PC-3 (cell line): ENCODE results near the gene YIPF4. TPM values are rescaled to one million over a fixed set of nuclear protein-coding genes. Genes with fewer than 3 reads are reported as not detected.
A peak's percentile ranks its signal among the peaks of the same experiment; 100 is the strongest.

ENCODE experiments used
- ATAC-seq: fragments of 200-7000 bp; cut with Tn5 transposase; 2 replicates; pipeline ENCODE4 v1.9.1; 2020; ENCODE audit warnings: mild to moderate bottlenecking, moderate library complexity
- BruUV-seq: library from RNA; stranded (reverse); fragments of 400-500 nt; replicated peaks from 2 replicates; lab custom pipeline; 2021; lab: Mats Ljungman, UMichigan
- CTCF ChIA-PET: fragments of 300-600 bp; sonication (Branson Sonifier 250); formaldehyde crosslinking; loops from one replicate; lab custom pipeline; 2022; ENCODE audit warnings: antibody characterized with exemption; lab: Charles Lee
- POLR2A ChIA-PET: fragments of 300-600 bp; sonication (Branson Sonifier 250); formaldehyde crosslinking; loops from one replicate; lab custom pipeline; 2022; ENCODE audit warnings: antibody characterized with exemption; ENCODE audit not compliant: unreplicated experiment; lab: Charles Lee
- DNase-seq: peaks from one replicate; pipeline ENCODE4 v3.0.0-alpha.2; 2015
- H2AFZ ChIP-seq: fragments of 300-600 bp; sonication (generic); 2 replicates; pipeline ENCODE4 v1.6.0; 2016; ENCODE audit warnings: antibody characterized with exemption, low read length
- H3F3A ChIP-seq: fragments of 300-600 bp; sonication (generic); one replicate; pipeline ENCODE4 v1.6.0; 2017; ENCODE audit warnings: antibody characterized with exemption, low read length, control low read depth, mild to moderate bottlenecking; ENCODE audit not compliant: unreplicated experiment
- H3K27ac ChIP-seq: fragments of 300-600 bp; sonication (generic); 2 replicates; pipeline ENCODE4 v1.5.1; 2016; ENCODE audit warnings: mild to moderate bottlenecking, low read length
- H3K27me3 ChIP-seq: fragments of 300-600 bp; sonication (generic); 2 replicates; pipeline ENCODE4 v1.6.1; 2016; ENCODE audit warnings: low read length, mixed read lengths
- H3K36me3 ChIP-seq: fragments of 300-600 bp; sonication (generic); 2 replicates; pipeline ENCODE4 v1.6.1; 2016; ENCODE audit warnings: low read depth, mixed run types, low read length, mixed read lengths
- H3K4me1 ChIP-seq: fragments of 300-600 bp; sonication (generic); 2 replicates; pipeline ENCODE4 v1.5.1; 2016; ENCODE audit warnings: low read length; ENCODE audit not compliant: insufficient read depth
- H3K4me2 ChIP-seq: fragments of 300-600 bp; sonication (generic); 2 replicates; pipeline ENCODE4 v1.6.0; 2016; ENCODE audit warnings: low read length
- H3K4me3 ChIP-seq: fragments of 300-600 bp; sonication (generic); 2 replicates; pipeline ENCODE4 v1.5.1; 2016; ENCODE audit warnings: mild to moderate bottlenecking, low read length, mixed read lengths
- H3K79me2 ChIP-seq: fragments of 300-600 bp; sonication (generic); 2 replicates; pipeline ENCODE4 v1.6.1; 2017; ENCODE audit warnings: low read length, mixed read lengths
- H3K9ac ChIP-seq: fragments of 300-600 bp; sonication (generic); 2 replicates; pipeline ENCODE4 v1.6.0; 2016; ENCODE audit warnings: mild to moderate bottlenecking, low read length
- H3K9me2 ChIP-seq: fragments of 300-600 bp; sonication (generic); replicated peaks from 2 replicates; pipeline ENCODE4 v1.6.1; 2016; ENCODE audit warnings: mixed run types, low read length, mixed read lengths
- H3K9me3 ChIP-seq: fragments of 300-600 bp; sonication (generic); 2 replicates; pipeline ENCODE4 v1.6.1; 2016; ENCODE audit warnings: low read length, mixed read lengths
- H4K20me1 ChIP-seq: fragments of 300-600 bp; sonication (generic); 2 replicates; pipeline ENCODE4 v1.6.1; 2016; ENCODE audit warnings: low read length, mixed read lengths
- EZH2 ChIP-seq: fragments of 300-600 bp; sonication (generic); IDR thresholded peaks from one replicate; pipeline ENCODE4 v1.6.1; 2017; ENCODE audit warnings: antibody characterized with exemption, mild to moderate bottlenecking, low read length; ENCODE audit not compliant: unreplicated experiment
- EZH2phosphoT487 ChIP-seq: fragments of 300-600 bp; sonication (generic); IDR thresholded peaks from 2 replicates; pipeline ENCODE4 v1.6.1; 2018; ENCODE audit warnings: mild to moderate bottlenecking, antibody characterized with exemption, low read length, borderline replicate concordance
- intact Hi-C: fragments of 100-400 bp; cut with micrococcal nuclease; formaldehyde crosslinking; loops from 2 replicates; pipeline ENCODE4 v1.9.0; 2023
- total RNA-seq: library from RNA; depleted of rRNA; stranded (reverse); fragments of >200 nt; gene quantifications from 2 replicates; pipeline ENCODE4 v1.2.3, GENCODE V29; 2014
- TF ChIP-seq, protein P1 (sequence below): fragments of 300-600 bp; sonication (generic); conservative IDR thresholded peaks from 2 replicates; pipeline ENCODE4 v1.5.1; 2017; ENCODE audit warnings: antibody characterized with exemption, low read depth, mild to moderate bottlenecking, low read length

The YIPF4 gene
- total RNA-seq, 1 experiment from 2014 or later, result 13.1 TPM

GRCh38 chr2:32355976-32356680 is 78.4 kb downstream of the YIPF4 start:
- no peaks in the 10 kb centered on the region for H3F3A ChIP-seq
- peaks cover 23% of the 10 kb centered on the region for H4K20me1 ChIP-seq
- DNase-seq (peak; percentile 43), ATAC-seq (no peak)
- H3K79me2 ChIP-seq, result peaks cover 40% of the 10 kb centered on the region
- H3K9ac ChIP-seq, result peak overlapping the region; percentile 90
- BruUV-seq, result TSS peak; percentile 88
- H3K4me3 ChIP-seq, result peak overlapping the region; percentile 96
- H3K4me2 ChIP-seq, result peak overlapping the region; percentile 86
- no peaks in the 10 kb centered on the region for H3K9me2 ChIP-seq
- H3K4me1 ChIP-seq, result peaks cover 21% of the 10 kb centered on the region
- no peaks in the 10 kb centered on the region for H3K9me3 ChIP-seq
- H3K27ac ChIP-seq, result peak overlapping the region; percentile 45
- ChIA-PET CTCF (interaction anchor here (0.6 kb wide), 1 partner anchor 77 kb away, joined by 5 read pairs; no protein-coding TSS in a partner anchor), POLR2A (interaction anchor here (0.9 kb wide), 1 partner anchor 66 kb away, joined by 4 read pairs; no protein-coding TSS in a partner anchor)
- intact Hi-C loops, result loop anchor here (1.0 to 5.0 kb wide), 3 partner anchors 17 to 189 kb away; partner anchors contain the start of gene SLC30A6
- TF ChIP-seq EZH2 (no peak), EZH2phosphoT487 (no peak)
- TF ChIP-seq, protein P1, sequence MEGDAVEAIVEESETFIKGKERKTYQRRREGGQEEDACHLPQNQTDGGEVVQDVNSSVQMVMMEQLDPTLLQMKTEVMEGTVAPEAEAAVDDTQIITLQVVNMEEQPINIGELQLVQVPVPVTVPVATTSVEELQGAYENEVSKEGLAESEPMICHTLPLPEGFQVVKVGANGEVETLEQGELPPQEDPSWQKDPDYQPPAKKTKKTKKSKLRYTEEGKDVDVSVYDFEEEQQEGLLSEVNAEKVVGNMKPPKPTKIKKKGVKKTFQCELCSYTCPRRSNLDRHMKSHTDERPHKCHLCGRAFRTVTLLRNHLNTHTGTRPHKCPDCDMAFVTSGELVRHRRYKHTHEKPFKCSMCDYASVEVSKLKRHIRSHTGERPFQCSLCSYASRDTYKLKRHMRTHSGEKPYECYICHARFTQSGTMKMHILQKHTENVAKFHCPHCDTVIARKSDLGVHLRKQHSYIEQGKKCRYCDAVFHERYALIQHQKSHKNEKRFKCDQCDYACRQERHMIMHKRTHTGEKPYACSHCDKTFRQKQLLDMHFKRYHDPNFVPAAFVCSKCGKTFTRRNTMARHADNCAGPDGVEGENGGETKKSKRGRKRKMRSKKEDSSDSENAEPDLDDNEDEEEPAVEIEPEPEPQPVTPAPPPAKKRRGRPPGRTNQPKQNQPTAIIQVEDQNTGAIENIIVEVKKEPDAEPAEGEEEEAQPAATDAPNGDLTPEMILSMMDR, result no peak
- H3K27me3 ChIP-seq, result no peaks in the 10 kb centered on the region
- H3K36me3 ChIP-seq, result no peaks in the 10 kb centered on the region
- peak overlapping the region; percentile 91 for H2AFZ ChIP-seq

DNA sequence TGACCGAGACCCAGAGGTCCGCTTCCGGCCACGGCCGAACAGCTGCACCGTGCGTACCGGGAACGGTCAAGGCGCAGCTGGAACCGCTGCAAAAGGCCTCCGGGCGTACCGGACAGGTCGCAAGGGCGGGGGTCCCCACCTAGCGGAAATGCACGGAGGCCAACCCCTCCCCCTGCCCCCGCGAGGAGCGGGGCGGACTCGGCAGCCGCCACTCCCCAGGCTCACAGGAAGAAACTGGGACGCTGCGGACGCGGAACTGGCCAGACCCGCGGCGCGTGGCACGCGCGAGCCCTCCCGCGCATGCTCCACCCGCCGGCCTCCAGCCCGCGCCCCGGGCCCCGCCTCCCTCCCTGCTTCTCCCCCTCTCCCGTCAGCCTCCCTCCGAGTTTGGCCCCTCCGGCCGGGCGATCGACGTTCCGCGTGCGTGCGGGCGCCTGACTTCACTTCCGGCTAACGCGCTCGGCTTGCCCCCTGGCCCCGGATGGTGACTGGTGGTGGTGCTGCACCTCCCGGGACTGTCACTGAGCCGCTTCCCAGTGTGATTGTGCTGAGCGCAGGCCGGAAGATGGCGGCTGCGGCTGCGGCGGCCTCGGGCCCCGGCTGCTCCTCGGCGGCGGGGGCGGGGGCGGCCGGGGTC is 79.1 kb downstream of the YIPF4 start, which contains the start of gene BIRC6:
Gene BIRC6, plus strand, starts transcription at position 343 of the 637 bp plus-strand sequence. Its CDS starts 139 bp downstream, at position 482.
- Histone ChIP-seq H3K27me3 (no peaks in the 10 kb centered on the region), H3K9me2 (no peaks in the 10 kb centered on the region), H2AFZ (peak within 1 kb of the TSS; percentile 91), H3K79me2 (peaks cover 47% of the 10 kb centered on the region), H3K36me3 (no peaks in the 10 kb centered on the region), H3K4me1 (peaks cover 21% of the 10 kb centered on the region), H3K27ac (peak within 1 kb of the TSS; percentile 57), H4K20me1 (peaks cover 29% of the 10 kb centered on the region), H3K9ac (peak within 1 kb of the TSS; percentile 90), H3F3A (no peaks in the 10 kb centered on the region), H3K4me3 (peak within 1 kb of the TSS; percentile 96), H3K4me2 (peak within 1 kb of the TSS; percentile 86), H3K9me3 (no peaks in the 10 kb centered on the region)
- ChIA-PET CTCF (interaction anchor here (0.6 kb wide), 1 partner anchor 78 kb away, joined by 5 read pairs; no protein-coding TSS in a partner anchor), POLR2A (interaction anchor here (0.9 kb wide), 1 partner anchor 66 kb away, joined by 4 read pairs; no protein-coding TSS in a partner anchor)
- intact Hi-C loops, result loop anchor here (5.0 kb wide), 2 partner anchors 69 to 189 kb away; partner anchors contain the start of gene SLC30A6
- TF ChIP-seq EZH2phosphoT487 (peak; percentile 96), EZH2 (no peak)
- peak; percentile 86 for ATAC-seq
- BruUV-seq, result no TSS peak
- DNase-seq, result peak; percentile 97

DNA sequence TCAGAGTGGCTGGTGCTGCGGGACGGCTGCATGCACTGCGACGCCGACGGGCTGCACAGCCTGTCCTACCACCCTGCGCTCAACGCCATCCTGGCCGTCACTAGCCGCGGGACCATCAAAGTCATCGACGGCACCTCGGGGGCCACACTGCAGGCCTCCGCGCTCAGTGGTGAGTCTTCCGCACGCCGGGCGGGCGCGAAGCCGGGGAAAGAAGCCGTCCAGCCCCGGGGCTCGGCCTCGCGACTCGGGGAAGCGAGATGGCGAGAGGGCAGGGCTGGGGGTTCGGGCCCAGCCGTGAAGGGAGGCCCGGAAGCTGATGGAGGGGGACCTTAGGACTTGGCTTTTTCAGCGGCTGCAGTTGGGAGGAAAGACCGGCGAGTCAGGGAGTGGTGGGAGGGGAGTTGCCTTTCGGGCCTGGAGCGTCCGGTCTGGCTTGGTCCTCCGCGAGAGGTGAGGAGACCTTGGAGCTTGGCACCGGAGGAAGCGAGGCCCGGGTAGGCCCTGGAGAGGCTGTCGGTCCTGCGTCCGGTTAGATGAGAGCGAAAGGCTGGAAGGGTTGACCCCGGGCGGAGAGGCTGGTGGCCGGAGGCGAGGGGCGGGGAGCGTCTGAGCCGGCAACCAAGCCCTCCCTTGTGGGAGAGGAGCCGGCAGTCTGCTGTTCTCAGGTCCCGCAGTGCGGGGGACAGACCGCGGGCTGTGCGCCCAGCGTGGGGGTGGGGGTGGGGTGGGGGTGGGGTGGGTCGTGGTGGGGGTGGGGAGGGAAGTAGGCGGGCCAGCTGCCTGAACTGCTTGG is 79.8 kb downstream of the YIPF4 start:
- H2AFZ ChIP-seq, result peak overlapping the region; percentile 91
- no peaks in the 10 kb centered on the region for H3K9me2 ChIP-seq
- peak overlapping the region; percentile 57 for H3K27ac ChIP-seq
- no peaks in the 10 kb centered on the region for H3F3A ChIP-seq
- peaks cover 54% of the 10 kb centered on the region for H3K79me2 ChIP-seq
- H3K9ac ChIP-seq, result peak overlapping the region; percentile 90
- no peaks in the 10 kb centered on the region for H3K9me3 ChIP-seq
- H3K4me3 ChIP-seq, result peak overlapping the region; percentile 96
- POLR2A ChIA-PET, result no interaction called here
- BruUV-seq, result no TSS peak
- CTCF ChIA-PET, result no interaction called here
- peak; percentile 11 for DNase-seq
- intact Hi-C loops, result loop anchor here (5.0 kb wide), 2 partner anchors 70 to 190 kb away; partner anchors contain the start of gene SLC30A6
- H3K4me1 ChIP-seq, result peaks cover 21% of the 10 kb centered on the region
- TF ChIP-seq, protein P1, result no peak
- no peak for TF ChIP-seq EZH2
- no peak for TF ChIP-seq EZH2phosphoT487
- peak; percentile 6 for ATAC-seq
- H4K20me1 ChIP-seq, result peaks cover 33% of the 10 kb centered on the region
- peak overlapping the region; percentile 86 for H3K4me2 ChIP-seq
- H3K27me3 ChIP-seq, result no peaks in the 10 kb centered on the region
- no peaks in the 10 kb centered on the region for H3K36me3 ChIP-seq
